Keratinocyte (primary cell): ENCODE data around the gene SLC20A1. TPM values are rescaled to one million over a fixed set of nuclear protein-coding genes. Genes with fewer than 3 reads are reported as not detected.

Source experiments
- DNase-seq: peaks from one replicate; pipeline ENCODE4 v3.0.0-alpha.2; 2011; ENCODE audit warnings: low read depth, missing footprints, low spot score
- FAIRE-seq: peaks from 2 replicates; lab custom pipeline; 2011; peaks lifted over from hg19 to GRCh38; lab: Jason Lieb, UNC
- H2AFZ ChIP-seq: 2 replicates; pipeline ENCODE4 v1.6.0; 2012; ENCODE audit warnings: low read length, control low read depth, inconsistent platforms; ENCODE audit not compliant: control insufficient read depth
- H3K27ac ChIP-seq: 2 replicates; pipeline ENCODE4 v1.5.1; 2011; ENCODE audit warnings: low read length; ENCODE audit not compliant: control insufficient read depth, insufficient read depth
- H3K27me3 ChIP-seq: 3 replicates; pipeline ENCODE4 v1.6.0; 2011; ENCODE audit warnings: low read length; ENCODE audit not compliant: control insufficient read depth, insufficient read depth; ENCODE audit errors: extremely low read depth
- H3K36me3 ChIP-seq, 2 experiments: 2 replicates in 1 of 2; 3 replicates in 1 of 2; pipeline ENCODE4 v1.5.1; 2011; ENCODE audit warnings: low read length in 2 of 2, mild to moderate bottlenecking in 1 of 2; ENCODE audit not compliant: control insufficient read depth in 2 of 2, insufficient read depth in 2 of 2; ENCODE audit errors: extremely low read depth in 1 of 2
- H3K4me1 ChIP-seq: 3 replicates; pipeline ENCODE4 v1.5.1; 2011; ENCODE audit warnings: low read length; ENCODE audit not compliant: control insufficient read depth, insufficient read depth; ENCODE audit errors: extremely low read depth
- H3K4me2 ChIP-seq: 3 replicates; pipeline ENCODE4 v1.6.0; 2011; ENCODE audit warnings: low read depth, low read length; ENCODE audit not compliant: control insufficient read depth, insufficient read depth; ENCODE audit errors: extremely low read depth
- H3K4me3 ChIP-seq, 3 experiments: fragments of 200-600 bp in 1 of 3; sonication (generic) in 1 of 3; 2 replicates in 2 of 3; 3 replicates in 1 of 3; pipeline ENCODE4 v1.5.1; 2011 to 2016; ENCODE audit warnings: low read length in 3 of 3, mild to moderate bottlenecking in 3 of 3, control low read depth in 2 of 3, inconsistent platforms in 1 of 3, low read depth in 1 of 3, mixed read lengths in 1 of 3, mixed run types in 1 of 3, moderate library complexity in 1 of 3; ENCODE audit not compliant: control insufficient read depth in 2 of 3, insufficient read depth in 2 of 3; ENCODE audit errors: extremely low read depth in 1 of 3
- H3K79me2 ChIP-seq: 2 replicates; pipeline ENCODE4 v1.6.0; 2012; ENCODE audit warnings: low read length; ENCODE audit not compliant: control insufficient read depth, insufficient read depth
- H3K9ac ChIP-seq: 3 replicates; pipeline ENCODE4 v1.6.0; 2011; ENCODE audit warnings: low read length; ENCODE audit not compliant: control insufficient read depth, insufficient read depth; ENCODE audit errors: extremely low read depth
- H3K9me1 ChIP-seq: 3 replicates; pipeline ENCODE4 v1.6.0; 2011; ENCODE audit warnings: low read length; ENCODE audit not compliant: control insufficient read depth, insufficient read depth; ENCODE audit errors: extremely low read depth
- H3K9me3 ChIP-seq: 2 replicates; pipeline ENCODE4 v1.5.1; 2012; ENCODE audit warnings: low read depth, low read length; ENCODE audit not compliant: control insufficient read depth
- H4K20me1 ChIP-seq: 3 replicates; pipeline ENCODE4 v1.6.0; 2011; ENCODE audit warnings: low read length; ENCODE audit not compliant: control insufficient read depth, insufficient read depth; ENCODE audit errors: extremely low read depth
- EZH2 ChIP-seq: IDR thresholded peaks from one replicate; pipeline ENCODE4 v1.6.1; 2012; ENCODE audit warnings: inconsistent platforms, mild to moderate bottlenecking, low read length, moderate library complexity
- dilution Hi-C: fragments of 300-500 bp; cut with MboI; formaldehyde crosslinking; loops from one replicate; pipeline ENCODE4 v1.7.0; 2020; ENCODE audit warnings: low sequenced_read_pairs; ENCODE audit not compliant: extremely low pct_ligation_motif_present
- polyA plus RNA-seq, 5 experiments: library from polyadenylated mRNA; depleted of rRNA in 3 of 5; stranded (reverse) in 3 of 5; stranded (forward) in 1 of 5; unstranded in 1 of 5; fragments of >200 nt; gene quantifications; 1 replicate in 1 of 5; 2 replicates in 3 of 5; 3 replicates in 1 of 5; pipeline versions ENCODE4 v1.2.1 to v1.2.3, GENCODE V29; 2011 to 2012; ENCODE audit warnings: missing spikeins in 2 of 5, low read depth in 1 of 5, low replicate concordance in 1 of 5
- TF ChIP-seq, protein P1 (sequence below), 3 experiments: IDR thresholded peaks in 1 of 3; conservative IDR thresholded peaks in 1 of 3; optimal IDR thresholded peaks in 1 of 3; 2 replicates in 2 of 3; 3 replicates in 1 of 3; pipeline versions ENCODE3 to v1.5.1; 2011; ENCODE audit warnings: low read length in 3 of 3, mild to moderate bottlenecking in 3 of 3, moderate library complexity in 2 of 3, control low read depth in 1 of 3, inconsistent platforms in 1 of 3; ENCODE audit not compliant: insufficient read depth in 2 of 3; ENCODE audit errors: extremely low read depth in 1 of 3

Gene SLC20A1
- polyA plus RNA-seq, 1 donor (not counting 4 experiments of a cell fraction or from before 2014, with no cell fraction given) = 265 TPM

DNA sequence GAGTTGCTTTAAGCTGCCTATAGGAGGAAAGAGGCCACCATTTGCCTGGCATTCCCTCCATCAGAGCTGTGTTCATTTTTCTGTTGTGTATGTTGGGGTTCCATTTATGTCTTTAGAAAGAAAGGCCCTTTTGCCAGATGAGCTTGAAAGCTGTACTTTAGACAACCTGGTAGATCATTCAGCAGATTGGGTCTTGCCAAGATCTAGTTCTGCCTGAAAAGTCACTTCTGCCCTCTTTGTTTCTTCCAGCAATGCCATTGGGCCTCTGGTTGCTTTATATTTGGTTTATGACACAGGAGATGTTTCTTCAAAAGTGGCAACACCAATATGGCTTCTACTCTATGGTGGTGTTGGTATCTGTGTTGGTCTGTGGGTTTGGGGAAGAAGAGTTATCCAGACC is 14.4 kb downstream of the SLC20A1 start:
- TF ChIP-seq, protein P1, sequence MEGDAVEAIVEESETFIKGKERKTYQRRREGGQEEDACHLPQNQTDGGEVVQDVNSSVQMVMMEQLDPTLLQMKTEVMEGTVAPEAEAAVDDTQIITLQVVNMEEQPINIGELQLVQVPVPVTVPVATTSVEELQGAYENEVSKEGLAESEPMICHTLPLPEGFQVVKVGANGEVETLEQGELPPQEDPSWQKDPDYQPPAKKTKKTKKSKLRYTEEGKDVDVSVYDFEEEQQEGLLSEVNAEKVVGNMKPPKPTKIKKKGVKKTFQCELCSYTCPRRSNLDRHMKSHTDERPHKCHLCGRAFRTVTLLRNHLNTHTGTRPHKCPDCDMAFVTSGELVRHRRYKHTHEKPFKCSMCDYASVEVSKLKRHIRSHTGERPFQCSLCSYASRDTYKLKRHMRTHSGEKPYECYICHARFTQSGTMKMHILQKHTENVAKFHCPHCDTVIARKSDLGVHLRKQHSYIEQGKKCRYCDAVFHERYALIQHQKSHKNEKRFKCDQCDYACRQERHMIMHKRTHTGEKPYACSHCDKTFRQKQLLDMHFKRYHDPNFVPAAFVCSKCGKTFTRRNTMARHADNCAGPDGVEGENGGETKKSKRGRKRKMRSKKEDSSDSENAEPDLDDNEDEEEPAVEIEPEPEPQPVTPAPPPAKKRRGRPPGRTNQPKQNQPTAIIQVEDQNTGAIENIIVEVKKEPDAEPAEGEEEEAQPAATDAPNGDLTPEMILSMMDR (optimal IDR thresholded peaks at IDR 0.05 in 1 of 3, IDR thresholded peaks at IDR 0.05 in 1 of 3, conservative IDR thresholded peaks at IDR 0.05 in 1 of 3; ENCODE audit: extremely low read depth in 1 of 3, insufficient read depth in 2 of 3, low read length in 3 of 3) = no peak
- no peak for TF ChIP-seq EZH2
- H3K79me2 ChIP-seq = peaks cover 17% of the 10 kb centered on the region
- no peak overlapping the region for H3K27ac ChIP-seq
- H3K9me1 ChIP-seq = peaks cover 5% of the 10 kb centered on the region
- H3K27me3 ChIP-seq = no peaks in the 10 kb centered on the region
- no peak overlapping the region for H3K4me2 ChIP-seq
- FAIRE-seq (no peak), DNase-seq (no peak)
- H3K36me3 ChIP-seq = peaks cover 41 to 48% of the 10 kb centered on the region in 2 experiments
- no peak overlapping the region for H3K9ac ChIP-seq
- no peaks in the 10 kb centered on the region for H3K9me3 ChIP-seq
- dilution Hi-C loops = no loop called here
- no peak overlapping the region for H2AFZ ChIP-seq
- peaks cover 10% of the 10 kb centered on the region for H3K4me1 ChIP-seq
- peaks cover 35% of the 10 kb centered on the region for H4K20me1 ChIP-seq
- no peak overlapping the region for H3K4me3 ChIP-seq

DNA sequence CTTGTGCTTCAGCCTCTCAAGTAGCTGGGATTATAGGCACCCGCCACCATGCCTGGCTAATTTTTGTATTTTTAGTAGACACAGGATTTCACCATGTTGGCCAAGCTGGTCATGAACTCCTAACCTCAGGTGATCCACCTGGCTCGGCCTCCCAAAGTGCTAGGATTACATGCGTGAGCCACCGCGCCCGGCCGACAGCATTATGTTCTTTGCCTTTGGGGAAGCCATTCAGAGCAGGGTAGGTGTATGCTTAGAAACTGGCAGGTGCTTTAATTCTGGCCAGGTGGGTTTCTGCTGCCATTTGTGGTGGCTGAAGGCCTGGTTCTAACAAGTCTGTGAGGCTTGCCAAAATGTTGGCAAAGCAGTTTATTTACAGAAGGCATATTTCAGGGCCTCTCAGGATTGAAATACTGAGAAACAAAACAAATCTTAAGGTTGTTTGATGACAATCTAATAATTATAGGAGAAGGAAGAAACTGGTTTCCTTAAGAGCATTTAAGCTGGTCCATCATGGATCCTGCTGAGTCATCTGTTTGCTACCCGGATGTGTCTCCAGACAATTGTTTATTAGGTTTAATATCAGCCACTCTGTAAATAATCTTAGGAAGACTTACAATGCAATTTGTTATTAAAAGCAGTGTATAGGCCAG is 16.0 kb downstream of the SLC20A1 start:
- Histone ChIP-seq H3K4me2 (no peak overlapping the region), H3K36me3 (peaks cover 39 to 42% of the 10 kb centered on the region in 2 experiments), H4K20me1 (peaks cover 35% of the 10 kb centered on the region), H3K9me3 (no peaks in the 10 kb centered on the region), H2AFZ (no peak overlapping the region), H3K4me1 (peaks cover 4% of the 10 kb centered on the region), H3K79me2 (peaks cover 10% of the 10 kb centered on the region), H3K9me1 (peaks cover 3% of the 10 kb centered on the region), H3K9ac (no peak overlapping the region), H3K4me3 (no peak overlapping the region), H3K27ac (no peak overlapping the region), H3K27me3 (no peaks in the 10 kb centered on the region)
- FAIRE-seq (no peak), DNase-seq (no peak)
- no peak for TF ChIP-seq EZH2
- TF ChIP-seq, protein P1 (optimal IDR thresholded peaks at IDR 0.05 in 1 of 3, IDR thresholded peaks at IDR 0.05 in 1 of 3, conservative IDR thresholded peaks at IDR 0.05 in 1 of 3; ENCODE audit: extremely low read depth in 1 of 3, insufficient read depth in 2 of 3, low read length in 3 of 3) = no peak
- dilution Hi-C loops = no loop called here
